T-helper 1 cell treated with Interleukin-12 subunit alpha and Interleukin-12 subunit beta and Interleukin-4 antibody, amounts not matched to agents 30 ng/mL and 1 ng/mL, for 36 hours (primary cell): Measurements from ENCODE around the gene BRD4. TPM values are rescaled to one million over a fixed set of nuclear protein-coding genes. Genes with fewer than 3 reads are reported as not detected.
"Not testable (repeated sequence)": the region's sequence is repeated elsewhere in the genome, so short reads cannot be mapped to it uniquely, and the experiment has no call there.

Experiments used
- intact Hi-C: fragments of 100-400 bp; cut with micrococcal nuclease; formaldehyde crosslinking; loops from one replicate; pipeline ENCODE4 v1.15.1; 2024
- total RNA-seq: library from RNA; stranded (reverse); gene quantifications from 2 replicates; pipeline ENCODE4 v1.2.3, GENCODE V29; 2022

BRD4 gene
- total RNA-seq, 1 donor from 2014 or later, result 126 TPM

DNA sequence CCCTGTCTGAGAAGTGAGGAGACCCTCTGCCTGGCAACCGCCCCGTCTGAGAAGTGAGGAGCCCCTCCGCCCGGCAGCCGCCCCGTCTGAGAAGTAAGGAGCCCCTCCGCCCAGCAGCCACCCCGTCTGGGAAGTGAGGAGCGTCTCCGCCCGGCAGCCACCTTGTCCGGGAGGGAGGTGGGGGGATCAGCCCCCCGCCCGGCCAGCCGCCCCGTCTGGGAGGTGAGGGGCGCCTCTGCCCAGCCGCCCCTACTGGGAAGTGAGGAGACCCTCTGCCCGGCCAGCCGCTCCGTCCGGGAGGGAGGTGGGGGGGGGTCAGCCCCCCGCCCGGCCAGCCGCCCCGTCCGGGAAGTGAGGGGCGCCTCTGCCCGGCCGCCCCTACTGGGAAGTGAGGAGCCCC lies 30.7 kb upstream of the BRD4 start:
- intact Hi-C loops, result not testable (repeated sequence)

GRCh38 chr19:15360015-15360414 lies 27.7 kb upstream of the BRD4 start:
- intact Hi-C loops, result not testable (repeated sequence)

- intact Hi-C loops, result no loop called here
Measured at GRCh38 chr19:15358918-15359317, 26.6 kb upstream of the BRD4 start.

DNA sequence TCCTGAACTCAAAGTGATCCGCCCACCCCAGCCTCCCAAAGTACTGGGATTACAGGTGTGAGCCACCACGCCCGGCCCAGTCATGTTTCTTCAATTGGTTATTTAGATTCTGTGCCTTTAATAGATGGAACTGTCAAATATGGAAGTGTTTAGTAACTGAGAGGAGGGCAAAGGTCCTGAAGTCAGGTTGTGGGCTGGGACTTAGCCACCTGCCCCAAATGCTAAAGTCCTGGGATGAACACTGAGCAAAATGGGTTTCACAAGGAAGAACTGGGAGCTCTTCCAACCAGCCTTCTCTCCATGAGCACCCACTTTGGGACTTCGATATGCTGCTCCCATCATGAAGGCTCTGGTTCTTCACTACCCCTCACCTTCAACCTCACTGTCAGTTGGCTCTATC lies 25.6 kb upstream of the BRD4 start:
- intact Hi-C loops, result no loop called here

GRCh38 chr19:15354566-15355296 lies 22.4 kb upstream of the BRD4 start:
- intact Hi-C loops, result no loop called here

GRCh38 chr19:15353908-15354307 lies 21.6 kb upstream of the BRD4 start:
- intact Hi-C loops, result no loop called here

DNA sequence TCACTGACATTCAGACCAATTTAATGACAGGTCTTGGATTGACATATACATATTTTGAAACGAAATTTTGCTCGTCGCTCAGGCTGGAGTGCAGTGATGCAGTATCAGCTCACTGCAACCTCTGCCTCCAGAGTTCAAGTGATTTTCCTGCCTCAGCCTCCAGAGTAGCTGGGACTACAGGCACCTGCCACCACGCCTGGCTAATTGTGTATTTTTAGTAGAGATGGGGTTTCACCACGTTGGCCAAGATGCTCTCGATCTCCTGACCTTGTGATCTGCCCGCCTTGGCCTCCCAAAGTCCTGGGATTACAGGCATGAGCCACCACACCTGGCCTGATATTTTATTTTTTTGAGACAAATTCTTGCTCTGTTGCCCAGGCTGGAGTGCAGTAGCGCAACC lies 20.2 kb upstream of the BRD4 start:
- intact Hi-C loops, result not testable (repeated sequence)

- intact Hi-C loops, result not testable (repeated sequence)
Measured at GRCh38 chr19:15341328-15341727, 9.0 kb upstream of the BRD4 start.

GRCh38 chr19:15340086-15340485 lies 7.7 kb upstream of the BRD4 start:
- intact Hi-C loops, result no loop called here

GRCh38 chr19:15337202-15337601 lies 4.9 kb upstream of the BRD4 start:
- intact Hi-C loops, result loop anchor here (10.0 kb wide), 1 partner anchor 78 kb away; the partner anchor contains the start of gene AKAP8L

GRCh38 chr19:15335992-15336391 lies 3.7 kb upstream of the BRD4 start:
- intact Hi-C loops, result loop anchor here (10.0 kb wide), 1 partner anchor 79 kb away; the partner anchor contains the start of gene AKAP8L

- intact Hi-C loops, result loop anchor here (1.0 to 10.0 kb wide), 8 partner anchors 35 to 856 kb away; partner anchors contain the start of genes AKAP8, AKAP8L and FAM32A
Measured at GRCh38 chr19:15331419-15332310, 674 bp downstream of the BRD4 start.

DNA sequence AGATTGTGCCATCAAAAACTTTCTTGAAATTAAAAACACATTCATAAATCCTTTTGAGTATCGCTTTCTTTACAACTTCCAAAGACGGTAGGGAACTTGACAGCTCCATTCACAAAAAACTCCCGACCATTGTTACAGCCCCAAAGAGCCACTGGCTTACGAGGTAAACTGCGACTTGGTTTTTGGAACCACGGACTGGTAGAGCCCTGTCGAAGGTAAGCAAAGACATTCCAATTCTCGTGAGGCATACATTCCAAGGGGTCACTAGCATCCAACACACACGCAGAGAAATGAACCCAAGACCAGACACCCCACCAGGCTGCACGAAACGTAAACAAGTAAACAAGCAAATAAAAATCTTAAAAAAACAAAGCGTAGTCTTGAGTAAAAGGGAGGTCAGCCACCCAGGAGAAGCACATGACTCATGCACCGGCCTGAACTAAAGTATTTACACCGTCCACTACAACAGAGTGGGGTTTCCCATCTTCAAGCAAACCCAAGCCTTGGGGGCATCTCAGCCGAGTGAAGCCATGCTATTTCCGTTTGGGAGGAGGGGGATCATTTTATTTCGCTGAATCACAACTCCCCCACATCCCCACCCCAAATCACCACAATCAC lies 1.4 kb downstream of the BRD4 start:
- intact Hi-C loops, result loop anchor here (1.0 to 10.0 kb wide), 7 partner anchors 34 to 856 kb away; partner anchors contain the start of genes AKAP8, AKAP8L and FAM32A

GRCh38 chr19:15328312-15328711 lies 4.0 kb downstream of the BRD4 start:
- intact Hi-C loops, result no loop called here

GRCh38 chr19:15324791-15325519 lies 7.4 kb downstream of the BRD4 start:
- intact Hi-C loops, result no loop called here

GRCh38 chr19:15323496-15324235 lies 8.7 kb downstream of the BRD4 start:
- intact Hi-C loops, result no loop called here

- intact Hi-C loops, result no loop called here
Measured at GRCh38 chr19:15321739-15322138, 10.6 kb downstream of the BRD4 start.

- intact Hi-C loops, result no loop called here
Measured at GRCh38 chr19:15320116-15320515, 12.2 kb downstream of the BRD4 start.

GRCh38 chr19:15318241-15318691 lies 14.1 kb downstream of the BRD4 start:
- intact Hi-C loops, result no loop called here
